K562 (cell line): ENCODE results near the gene GRIN1. TPM values are rescaled to one million over a fixed set of nuclear protein-coding genes. Genes with fewer than 3 reads are reported as not detected.

Experiments
- TAF9B ChIP-seq: fragments of 450-650 bp; IDR thresholded peaks from 2 replicates; pipeline ENCODE4 v1.6.1; 2018; ENCODE audit warnings: mild to moderate bottlenecking; ENCODE audit not compliant: partially characterized antibody
- ZNF23 ChIP-seq: fragments of 250-450 bp; sonication (Bioruptor Pico); IDR thresholded peaks from 2 replicates; pipeline ENCODE4 v1.4.0; 2020; ENCODE audit warnings: mild to moderate bottlenecking
- ZNF384 ChIP-seq: IDR thresholded peaks from 2 replicates; pipeline ENCODE4 v1.6.1; 2012; ENCODE audit warnings: low read depth, low read length, improper control_type of control experiment
- polyA plus RNA-seq, 8 experiments: library from polyadenylated mRNA; depleted of rRNA in 4 of 8; stranded (reverse) in 5 of 8; unstranded in 3 of 8; fragments of >200 nt; fragmentation: Nextera tagmentation in 2 of 8; fragmentation: Illumina TruSeq in 1 of 8; extraction: Ambion mirVana in 2 of 8; extraction: Trizol in 1 of 8; gene quantifications; 2 replicates each; pipeline versions ENCODE4 v1.2.1 to v1.2.3, GENCODE V29; 2011 to 2014; ENCODE audit warnings: inconsistent platforms in 1 of 8, missing spikeins in 1 of 8
- total RNA-seq, 7 experiments: library from RNA; depleted of rRNA in 6 of 7; stranded (reverse); fragments of >200 nt in 6 of 7; fragmentation: Illumina TruSeq in 2 of 7; extraction: Trizol in 2 of 7; gene quantifications; 2 replicates each; pipeline versions ENCODE4 v1.2.1 to v1.2.3, GENCODE V29; 2011 to 2021; ENCODE audit warnings: low replicate concordance in 1 of 7
- TF ChIP-seq, protein P1 (sequence below): sonication (generic); formaldehyde crosslinking; IDR thresholded peaks from 2 replicates; pipeline ENCODE4 v1.8.1; 2023; ENCODE audit warnings: mild to moderate bottlenecking, missing genetic modification reagents, moderate library complexity
- TF ChIP-seq, protein P2 (sequence below): fragments of 200-800 bp; sonication (Bioruptor generic); IDR thresholded peaks from 2 replicates; pipeline ENCODE4 v1.6.1; 2016; ENCODE audit warnings: missing genetic modification characterization, missing compliant biosample characterization

GRIN1 gene
- total and polyA plus RNA-seq, 9 of the 15 experiments (the other 6 are each of a cell fraction or from before 2014, with no cell fraction given) = 0.03 to 0.35 (median 0.16) TPM; not detected in 6

DNA sequence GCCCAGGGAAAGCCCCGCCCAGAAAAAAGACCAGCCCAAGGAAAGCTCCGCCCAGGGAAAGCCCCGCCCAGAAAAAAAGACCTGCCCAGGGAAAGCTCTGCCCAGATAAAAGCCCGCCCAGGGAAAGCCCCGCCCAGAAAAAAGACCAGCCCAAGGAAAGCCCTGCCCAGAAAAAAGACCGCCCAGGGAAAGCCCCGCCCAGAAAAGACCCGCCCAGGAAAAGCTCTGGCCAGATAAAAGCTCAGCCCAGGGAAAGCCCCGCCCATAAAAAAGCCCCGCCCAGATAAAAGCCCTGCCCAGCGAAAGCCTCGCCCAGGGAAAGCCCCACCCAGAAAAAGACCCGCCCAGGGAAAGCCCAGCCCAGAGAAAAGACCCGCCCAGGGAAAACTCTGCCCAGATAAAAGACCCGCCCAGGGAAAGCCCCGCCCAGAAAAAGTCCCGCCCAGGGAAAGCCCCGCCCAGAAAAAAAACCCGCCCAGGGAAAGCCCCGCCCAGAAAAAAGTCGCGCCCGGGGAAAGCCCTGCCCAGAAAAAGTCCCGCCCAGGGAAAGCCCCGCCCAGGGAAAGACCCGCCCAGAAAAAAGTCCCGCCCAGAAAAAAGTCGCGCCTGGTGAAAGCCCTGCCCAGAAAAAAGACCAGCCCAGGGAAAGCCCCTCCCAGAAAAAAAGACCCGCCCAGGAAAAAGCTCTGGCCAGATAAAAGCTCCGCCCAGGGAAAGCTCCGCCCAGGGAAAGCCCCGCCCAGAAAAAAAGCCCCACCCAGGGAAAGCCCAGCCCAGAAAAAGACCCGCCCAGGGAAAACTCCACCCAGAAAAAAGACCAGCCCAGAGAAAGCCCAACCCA, 11.9 kb downstream of the GRIN1 start (continued):
- TF ChIP-seq TAF9B = no peak
- TF ChIP-seq, protein P1, sequence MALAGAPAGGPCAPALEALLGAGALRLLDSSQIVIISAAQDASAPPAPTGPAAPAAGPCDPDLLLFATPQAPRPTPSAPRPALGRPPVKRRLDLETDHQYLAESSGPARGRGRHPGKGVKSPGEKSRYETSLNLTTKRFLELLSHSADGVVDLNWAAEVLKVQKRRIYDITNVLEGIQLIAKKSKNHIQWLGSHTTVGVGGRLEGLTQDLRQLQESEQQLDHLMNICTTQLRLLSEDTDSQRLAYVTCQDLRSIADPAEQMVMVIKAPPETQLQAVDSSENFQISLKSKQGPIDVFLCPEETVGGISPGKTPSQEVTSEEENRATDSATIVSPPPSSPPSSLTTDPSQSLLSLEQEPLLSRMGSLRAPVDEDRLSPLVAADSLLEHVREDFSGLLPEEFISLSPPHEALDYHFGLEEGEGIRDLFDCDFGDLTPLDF = peak; percentile 30; the same call in 1 of the 2 replicates
- no peak for TF ChIP-seq ZNF23 (CRISPR knock-in tag)
- TF ChIP-seq ZNF384 = peak; percentile 81
- TF ChIP-seq, protein P2, sequence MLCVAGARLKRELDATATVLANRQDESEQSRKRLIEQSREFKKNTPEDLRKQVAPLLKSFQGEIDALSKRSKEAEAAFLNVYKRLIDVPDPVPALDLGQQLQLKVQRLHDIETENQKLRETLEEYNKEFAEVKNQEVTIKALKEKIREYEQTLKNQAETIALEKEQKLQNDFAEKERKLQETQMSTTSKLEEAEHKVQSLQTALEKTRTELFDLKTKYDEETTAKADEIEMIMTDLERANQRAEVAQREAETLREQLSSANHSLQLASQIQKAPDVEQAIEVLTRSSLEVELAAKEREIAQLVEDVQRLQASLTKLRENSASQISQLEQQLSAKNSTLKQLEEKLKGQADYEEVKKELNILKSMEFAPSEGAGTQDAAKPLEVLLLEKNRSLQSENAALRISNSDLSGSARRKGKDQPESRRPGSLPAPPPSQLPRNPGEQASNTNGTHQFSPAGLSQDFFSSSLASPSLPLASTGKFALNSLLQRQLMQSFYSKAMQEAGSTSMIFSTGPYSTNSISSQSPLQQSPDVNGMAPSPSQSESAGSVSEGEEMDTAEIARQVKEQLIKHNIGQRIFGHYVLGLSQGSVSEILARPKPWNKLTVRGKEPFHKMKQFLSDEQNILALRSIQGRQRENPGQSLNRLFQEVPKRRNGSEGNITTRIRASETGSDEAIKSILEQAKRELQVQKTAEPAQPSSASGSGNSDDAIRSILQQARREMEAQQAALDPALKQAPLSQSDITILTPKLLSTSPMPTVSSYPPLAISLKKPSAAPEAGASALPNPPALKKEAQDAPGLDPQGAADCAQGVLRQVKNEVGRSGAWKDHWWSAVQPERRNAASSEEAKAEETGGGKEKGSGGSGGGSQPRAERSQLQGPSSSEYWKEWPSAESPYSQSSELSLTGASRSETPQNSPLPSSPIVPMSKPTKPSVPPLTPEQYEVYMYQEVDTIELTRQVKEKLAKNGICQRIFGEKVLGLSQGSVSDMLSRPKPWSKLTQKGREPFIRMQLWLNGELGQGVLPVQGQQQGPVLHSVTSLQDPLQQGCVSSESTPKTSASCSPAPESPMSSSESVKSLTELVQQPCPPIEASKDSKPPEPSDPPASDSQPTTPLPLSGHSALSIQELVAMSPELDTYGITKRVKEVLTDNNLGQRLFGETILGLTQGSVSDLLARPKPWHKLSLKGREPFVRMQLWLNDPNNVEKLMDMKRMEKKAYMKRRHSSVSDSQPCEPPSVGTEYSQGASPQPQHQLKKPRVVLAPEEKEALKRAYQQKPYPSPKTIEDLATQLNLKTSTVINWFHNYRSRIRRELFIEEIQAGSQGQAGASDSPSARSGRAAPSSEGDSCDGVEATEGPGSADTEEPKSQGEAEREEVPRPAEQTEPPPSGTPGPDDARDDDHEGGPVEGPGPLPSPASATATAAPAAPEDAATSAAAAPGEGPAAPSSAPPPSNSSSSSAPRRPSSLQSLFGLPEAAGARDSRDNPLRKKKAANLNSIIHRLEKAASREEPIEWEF = no peak
